HG02798 (cell line): Measurements from ENCODE around the gene TRIP6.

ENCODE experiments used
- ATAC-seq: cut with Tn5 transposase; IDR thresholded peaks from one replicate; pipeline ENCODE4 v1.9.1; 2021; ENCODE audit warnings: mild to moderate bottlenecking; ENCODE audit not compliant: unreplicated experiment, poor library complexity

The TRIP6 gene

GRCh38 chr7:100888291-100888987 lies 21.3 kb downstream of the TRIP6 start:
- no peak for ATAC-seq

- ATAC-seq: peak; percentile 33
These were observed 22.0 kb downstream of the TRIP6 start, which contains the start of gene UFSP1 for GRCh38 chr7:100888988-100889750. UFSP1 (minus strand) TSS chr7:100889715; CDS start chr7:100889271, 444 bp downstream.

GRCh38 chr7:100890653-100891567 lies 23.7 kb downstream of the TRIP6 start:
- no peak for ATAC-seq

GRCh38 chr7:100891568-100892247 lies 24.5 kb downstream of the TRIP6 start:
- no peak for ATAC-seq

GRCh38 chr7:100892364-100893317 lies 25.5 kb downstream of the TRIP6 start:
- no peak for ATAC-seq

GRCh38 chr7:100893318-100893895 lies 26.2 kb downstream of the TRIP6 start:
- no peak for ATAC-seq

- ATAC-seq: no peak
These were observed 26.9 kb downstream of the TRIP6 start for GRCh38 chr7:100893910-100894721.

- no peak for ATAC-seq
These were observed 27.9 kb downstream of the TRIP6 start for GRCh38 chr7:100894860-100895700.

GRCh38 chr7:100895701-100895955 lies 28.4 kb downstream of the TRIP6 start, which contains the start of gene ACHE:
ACHE (minus strand) TSS chr7:100895888; CDS start chr7:100894232, 1,656 bp downstream.
- ATAC-seq: no peak

GRCh38 chr7:100895956-100896731 lies 29.0 kb downstream of the TRIP6 start:
- ATAC-seq: no peak

GRCh38 chr7:100896732-100897608 lies 29.8 kb downstream of the TRIP6 start:
- no peak for ATAC-seq

- ATAC-seq: no peak
These were observed 30.7 kb downstream of the TRIP6 start for GRCh38 chr7:100897772-100898454.

GRCh38 chr7:100899432-100899831 lies 32.2 kb downstream of the TRIP6 start:
- ATAC-seq: no peak

GRCh38 chr7:100900978-100901377 lies 33.8 kb downstream of the TRIP6 start:
- ATAC-seq: no peak

GRCh38 chr7:100901921-100902332 lies 34.7 kb downstream of the TRIP6 start:
- no peak for ATAC-seq
